ENCODE measurements around the gene CACNG4. TPM values are rescaled to one million over a fixed set of nuclear protein-coding genes. Genes with fewer than 3 reads are reported as not detected.

CACNG4 gene
- total and polyA plus RNA-seq, 2 donors from 2014 or later: 0.26 to 0.31 TPM

- H3K27me3 ChIP-seq (ENCODE audit: control insufficient read depth, insufficient read depth, low read length): peaks cover 14% of the 10 kb centered on the region
- peak in 4 of 5 donors; percentile 43 to 87 (median 64) for DNase-seq
Measured at GRCh38 chr17:66964930-66965800, 658 bp downstream of the CACNG4 start.

DNA sequence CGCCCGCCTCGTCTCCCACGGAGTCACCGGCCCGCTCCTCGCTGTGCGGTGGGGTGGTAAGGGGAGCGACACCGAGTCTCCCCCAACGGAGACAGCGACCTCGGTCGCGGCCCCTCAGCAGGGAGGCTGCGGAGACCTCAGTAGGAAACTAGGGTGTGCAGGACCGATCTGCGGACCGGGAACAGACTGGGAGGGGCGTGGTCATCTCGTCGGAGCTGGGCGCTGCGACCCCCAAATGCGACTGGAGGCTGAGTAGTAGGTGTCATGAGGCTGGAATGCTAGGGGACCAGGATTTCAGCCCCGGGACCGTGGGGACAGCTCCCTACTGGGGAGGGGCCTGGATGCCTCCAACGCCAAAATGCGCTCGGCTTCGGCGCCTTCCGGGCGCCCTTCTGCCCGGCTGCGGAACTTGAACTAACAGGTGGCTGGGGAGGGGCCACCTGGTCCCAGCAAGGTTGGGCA, 1.3 kb downstream of the CACNG4 start:
- H3K9ac ChIP-seq (ENCODE audit: low read length in 3 of 3): no peak overlapping the region
- peaks cover 0 to 14% (median 0%) of the 10 kb centered on the region in 3 donors for H3K4me1 ChIP-seq (ENCODE audit: control insufficient read depth in 2 of 3, insufficient read depth in 2 of 3, low read depth in 1 of 3, low read length in 3 of 3)
- FAIRE-seq: no peak
- no peak overlapping the region for H3K27ac ChIP-seq (ENCODE audit: low read depth in 2 of 2, low read length in 2 of 2)
- no peaks in the 10 kb centered on the region for H3K36me3 ChIP-seq (ENCODE audit: control insufficient read depth in 2 of 3, insufficient read depth in 3 of 3, low read length in 3 of 3)
- DNase-seq: peak in 4 of 5 donors; percentile 39 to 71 (median 45)
- TF ChIP-seq, protein P1, sequence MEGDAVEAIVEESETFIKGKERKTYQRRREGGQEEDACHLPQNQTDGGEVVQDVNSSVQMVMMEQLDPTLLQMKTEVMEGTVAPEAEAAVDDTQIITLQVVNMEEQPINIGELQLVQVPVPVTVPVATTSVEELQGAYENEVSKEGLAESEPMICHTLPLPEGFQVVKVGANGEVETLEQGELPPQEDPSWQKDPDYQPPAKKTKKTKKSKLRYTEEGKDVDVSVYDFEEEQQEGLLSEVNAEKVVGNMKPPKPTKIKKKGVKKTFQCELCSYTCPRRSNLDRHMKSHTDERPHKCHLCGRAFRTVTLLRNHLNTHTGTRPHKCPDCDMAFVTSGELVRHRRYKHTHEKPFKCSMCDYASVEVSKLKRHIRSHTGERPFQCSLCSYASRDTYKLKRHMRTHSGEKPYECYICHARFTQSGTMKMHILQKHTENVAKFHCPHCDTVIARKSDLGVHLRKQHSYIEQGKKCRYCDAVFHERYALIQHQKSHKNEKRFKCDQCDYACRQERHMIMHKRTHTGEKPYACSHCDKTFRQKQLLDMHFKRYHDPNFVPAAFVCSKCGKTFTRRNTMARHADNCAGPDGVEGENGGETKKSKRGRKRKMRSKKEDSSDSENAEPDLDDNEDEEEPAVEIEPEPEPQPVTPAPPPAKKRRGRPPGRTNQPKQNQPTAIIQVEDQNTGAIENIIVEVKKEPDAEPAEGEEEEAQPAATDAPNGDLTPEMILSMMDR (IDR thresholded peaks at IDR 0.05; ENCODE audit: borderline replicate concordance, extremely low read depth, insufficient read depth): no peak
- H3K9me3 ChIP-seq (ENCODE audit: control insufficient read depth in 2 of 3, insufficient read depth in 1 of 3, low read length in 3 of 3): no peaks in the 10 kb centered on the region
- intact Hi-C loops (cut with DNase I): no loop called here
- peaks cover 14% of the 10 kb centered on the region for H3K27me3 ChIP-seq (ENCODE audit: control insufficient read depth, insufficient read depth, low read length)
- peak overlapping the region in 2 of 3 donors; percentile 45 to 53 for H3K4me3 ChIP-seq (ENCODE audit: low read length in 3 of 3)

More at GRCh38 chr17:66964930-66965800, 658 bp downstream of the CACNG4 start:
- H3K9me3 ChIP-seq (ENCODE audit: control insufficient read depth in 2 of 3, insufficient read depth in 1 of 3, low read length in 3 of 3): no peaks in the 10 kb centered on the region
- H3K36me3 ChIP-seq (ENCODE audit: control insufficient read depth in 2 of 3, insufficient read depth in 3 of 3, low read length in 3 of 3): no peaks in the 10 kb centered on the region
- no peak overlapping the region for H3K27ac ChIP-seq (ENCODE audit: low read depth in 2 of 2, low read length in 2 of 2)
- TF ChIP-seq, protein P1 (IDR thresholded peaks at IDR 0.05; ENCODE audit: borderline replicate concordance, extremely low read depth, insufficient read depth): no peak
- peaks cover 0 to 14% (median 0%) of the 10 kb centered on the region in 3 donors for H3K4me1 ChIP-seq (ENCODE audit: control insufficient read depth in 2 of 3, insufficient read depth in 2 of 3, low read depth in 1 of 3, low read length in 3 of 3)
- no peak for FAIRE-seq
- peak overlapping the region in 2 of 3 donors; percentile 26 to 53 for H3K4me3 ChIP-seq (ENCODE audit: low read length in 3 of 3)
- intact Hi-C loops (cut with DNase I): no loop called here
- H3K9ac ChIP-seq (ENCODE audit: low read length in 3 of 3): no peak overlapping the region

- FAIRE-seq: no peak
- Histone ChIP-seq H3K27ac (ENCODE audit: low read depth in 2 of 2, low read length in 2 of 2) (no peak overlapping the region), H3K9me3 (ENCODE audit: control insufficient read depth in 2 of 3, insufficient read depth in 1 of 3, low read length in 3 of 3) (no peaks in the 10 kb centered on the region), H3K36me3 (ENCODE audit: control insufficient read depth in 2 of 3, insufficient read depth in 3 of 3, low read length in 3 of 3) (no peaks in the 10 kb centered on the region), H3K4me3 (ENCODE audit: low read length in 3 of 3) (no peak overlapping the region), H3K4me1 (ENCODE audit: control insufficient read depth in 2 of 3, insufficient read depth in 2 of 3, low read depth in 1 of 3, low read length in 3 of 3) (peaks cover 0 to 14% (median 0%) of the 10 kb centered on the region in 3 donors), H3K9ac (ENCODE audit: low read length in 3 of 3) (no peak overlapping the region), H3K27me3 (ENCODE audit: control insufficient read depth, insufficient read depth, low read length) (peaks cover 14% of the 10 kb centered on the region)
- intact Hi-C loops (cut with DNase I): no loop called here
- DNase-seq: no peak
- TF ChIP-seq, protein P1 (IDR thresholded peaks at IDR 0.05; ENCODE audit: borderline replicate concordance, extremely low read depth, insufficient read depth): no peak
Measured at GRCh38 chr17:66966298-66966697, 1.8 kb downstream of the CACNG4 start.
